D721Med (cell line): Measurements from ENCODE around the gene CDYL2.

ENCODE experiments used
- DNase-seq: peaks from one replicate; pipeline ENCODE4 v3.0.0; 2011; ENCODE audit warnings: low spot score; ENCODE audit not compliant: insufficient read length
- FAIRE-seq: peaks from 2 replicates; lab custom pipeline; 2011; peaks lifted over from hg19 to GRCh38; lab: Jason Lieb, UNC
- CTCF ChIP-seq: IDR thresholded peaks from 2 replicates; pipeline ENCODE4 v1.5.1; 2012; ENCODE audit warnings: mild to moderate bottlenecking, control low read depth; ENCODE audit not compliant: insufficient read depth; ENCODE audit errors: missing control alignments

Gene CDYL2

DNA sequence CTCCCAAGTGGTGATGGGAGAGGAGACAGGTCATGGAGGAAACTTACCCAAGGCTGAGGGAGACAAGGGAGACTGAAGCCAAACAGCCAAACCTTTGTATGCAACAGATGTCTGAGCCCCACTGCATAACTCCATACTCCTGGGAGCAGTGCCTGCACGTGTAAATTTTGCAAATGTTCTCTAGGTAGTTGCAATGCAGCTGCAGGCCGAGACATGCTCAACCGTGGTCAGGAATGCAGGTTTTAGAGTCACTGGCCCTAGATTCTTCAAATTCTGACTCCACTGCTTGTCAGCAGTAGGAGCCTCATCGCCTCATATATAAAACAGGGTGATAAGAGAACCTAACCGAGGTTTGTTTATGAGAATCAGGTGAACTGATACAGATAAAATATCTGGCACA, 252.1 kb downstream of the CDYL2 start:
- TF ChIP-seq CTCF = no peak

More for the DNA sequence above, 252.1 kb downstream of the CDYL2 start:
- no peak for DNase-seq
- FAIRE-seq = no peak
